Activated gamma-delta T cell (primary cell): ENCODE data around the gene ZNF792.
"Not testable (repeated sequence)": the region's sequence is repeated elsewhere in the genome, so short reads cannot be mapped to it uniquely, and the experiment has no call there.

ENCODE experiments used
- DNase-seq: peaks from one replicate; lab custom pipeline; 2025; lab: John Stamatoyannopoulos, UW

The ZNF792 gene

DNA sequence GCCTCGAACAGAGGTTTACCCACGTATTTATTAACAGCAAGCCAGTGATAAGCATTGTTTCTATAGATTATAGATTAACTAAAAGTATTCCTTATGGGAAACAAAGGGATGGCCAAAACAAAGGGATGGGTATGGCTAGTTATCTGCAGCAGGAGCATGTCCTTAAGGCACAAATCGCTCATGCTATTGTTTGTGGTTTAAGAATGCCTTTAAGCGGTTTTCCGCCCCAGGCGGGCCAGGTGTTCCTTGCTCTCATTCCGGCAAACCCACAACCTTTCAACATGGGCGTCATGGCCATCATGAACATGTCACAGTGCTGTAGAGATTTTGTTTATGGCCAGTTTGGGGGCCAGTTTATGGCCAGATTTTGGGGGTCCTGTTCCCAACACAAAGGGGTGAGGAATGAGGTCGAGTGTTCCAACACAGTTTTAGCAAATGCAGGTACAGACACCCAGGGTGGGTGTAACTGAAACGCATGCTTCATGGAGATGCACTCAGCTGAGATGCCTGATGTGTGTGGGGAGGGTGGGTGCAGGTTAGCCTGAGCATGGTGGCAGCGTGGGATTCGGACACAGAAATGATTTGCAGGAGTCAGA, 6.3 kb upstream of the ZNF792 start:
- DNase-seq, result not testable (repeated sequence)

- no peak for DNase-seq
These were observed 5.7 kb upstream of the ZNF792 start for GRCh38 chr19:34969721-34970120.

- DNase-seq, result no peak
These were observed 3.5 kb upstream of the ZNF792 start for GRCh38 chr19:34967551-34967950.

DNA sequence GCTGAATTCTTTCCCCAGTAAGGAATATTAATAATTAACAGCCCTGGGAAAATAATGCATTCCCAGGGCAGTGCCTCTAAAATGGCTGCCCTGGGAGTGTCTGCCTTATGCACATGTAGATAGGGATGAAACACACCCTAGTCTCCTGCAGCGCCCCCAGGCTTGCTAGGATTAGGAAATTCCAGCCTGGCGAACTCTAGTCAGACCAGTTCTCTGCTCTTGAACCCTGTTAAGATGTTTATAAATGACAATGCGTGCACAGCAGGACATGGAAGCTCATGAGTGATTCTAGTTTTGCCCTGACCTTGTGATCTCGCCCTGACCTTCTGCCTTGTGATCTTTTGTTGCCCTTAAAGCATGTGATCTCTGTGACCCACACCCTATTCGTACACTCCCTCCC, 1.5 kb upstream of the ZNF792 start:
- DNase-seq, result not testable (repeated sequence)

GRCh38 chr19:34964598-34964997, 569 bp upstream of the ZNF792 start:
- no peak for DNase-seq

- no peak for DNase-seq
These were observed 1.1 kb downstream of the ZNF792 start for GRCh38 chr19:34962687-34963572.

- DNase-seq, result no peak
These were observed 2.0 kb downstream of the ZNF792 start for GRCh38 chr19:34961775-34962686.

DNA sequence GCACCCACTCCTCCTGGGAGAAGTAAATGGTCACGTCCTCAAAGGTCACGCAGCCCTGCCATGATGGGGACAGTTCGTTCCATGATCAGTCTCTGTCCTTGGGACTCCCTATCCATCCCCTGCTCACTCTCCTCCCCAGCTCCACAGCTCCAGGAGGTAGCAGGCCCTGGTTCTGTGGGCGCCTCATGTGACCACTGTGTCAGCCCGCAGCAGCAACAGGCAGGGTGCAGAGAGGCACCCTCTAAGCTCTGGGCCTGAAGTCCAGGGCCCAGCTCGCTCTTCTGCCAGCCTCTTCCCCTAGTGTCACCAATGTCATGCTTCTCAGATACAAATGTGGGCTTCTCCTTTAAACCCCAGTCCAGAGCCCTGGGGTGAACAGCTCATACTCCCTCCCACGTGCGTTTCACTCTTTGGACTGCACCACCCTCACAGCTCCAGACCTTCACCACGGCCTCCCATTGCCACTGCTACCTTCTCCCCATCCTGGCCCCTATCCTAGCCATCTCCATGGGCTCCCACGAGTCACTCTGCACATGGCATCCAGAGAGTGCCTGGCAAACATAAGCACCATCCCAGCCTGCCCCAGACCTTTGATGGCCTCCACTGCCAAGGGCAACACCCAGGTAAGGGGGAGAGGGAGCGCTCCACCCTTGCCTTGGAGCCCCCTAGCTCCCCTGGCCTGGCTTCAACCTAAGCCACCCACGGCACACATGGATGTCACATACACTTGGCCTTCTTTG, 2.9 kb downstream of the ZNF792 start:
- DNase-seq, result no peak

DNA sequence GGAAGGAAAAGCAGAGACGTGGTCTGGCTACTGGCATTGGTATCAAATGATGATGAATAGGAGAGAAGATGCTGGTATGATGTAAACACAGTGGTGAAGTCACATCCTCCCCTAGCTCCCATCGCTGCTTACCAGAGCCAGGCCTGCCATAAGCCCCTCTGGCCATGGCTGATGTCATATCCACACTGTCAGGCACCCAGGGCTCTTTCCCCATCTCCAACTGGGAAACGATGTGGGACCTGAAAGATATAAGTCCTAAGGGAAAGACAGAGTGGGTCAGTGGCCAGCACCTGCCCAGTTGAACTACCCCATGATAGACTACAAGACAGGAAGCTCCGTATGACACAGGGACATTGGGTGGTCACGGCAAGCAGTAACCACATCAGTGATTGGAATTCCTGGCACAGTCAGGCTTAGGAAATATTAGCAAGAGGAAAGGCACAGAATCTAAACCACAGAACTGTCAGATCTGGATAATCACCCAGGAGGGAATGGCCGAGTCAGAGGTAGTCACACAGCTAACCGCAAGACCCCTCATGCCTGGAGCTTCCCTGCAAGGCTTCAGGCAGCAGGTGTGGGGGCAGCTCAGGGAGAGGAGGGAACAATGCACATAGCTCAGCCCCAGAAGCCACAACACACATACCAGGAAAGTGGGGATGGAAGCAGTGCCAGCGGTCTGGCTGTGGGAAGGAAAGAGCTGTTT, 3.8 kb downstream of the ZNF792 start:
- no peak for DNase-seq

DNA sequence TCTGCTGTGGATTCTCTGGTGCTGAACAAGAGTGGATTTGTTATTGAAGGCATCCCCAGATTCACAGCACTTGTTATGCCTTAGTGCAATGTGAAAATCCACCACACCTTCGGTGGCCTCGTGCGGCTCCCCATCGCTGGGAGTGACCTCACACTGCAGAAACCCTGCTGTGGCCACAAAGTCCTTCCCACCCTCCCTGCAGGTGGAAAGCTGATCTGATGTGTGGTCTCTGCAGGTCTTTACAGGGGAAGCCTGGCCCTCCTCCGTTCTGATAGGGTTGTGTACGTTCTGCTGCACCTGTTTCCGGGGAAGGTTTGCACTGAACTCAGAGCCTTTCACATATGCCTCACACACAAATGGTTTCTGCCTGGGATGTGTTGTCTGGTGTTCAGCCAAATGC, 5.0 kb downstream of the ZNF792 start:
- DNase-seq, result no peak

DNA sequence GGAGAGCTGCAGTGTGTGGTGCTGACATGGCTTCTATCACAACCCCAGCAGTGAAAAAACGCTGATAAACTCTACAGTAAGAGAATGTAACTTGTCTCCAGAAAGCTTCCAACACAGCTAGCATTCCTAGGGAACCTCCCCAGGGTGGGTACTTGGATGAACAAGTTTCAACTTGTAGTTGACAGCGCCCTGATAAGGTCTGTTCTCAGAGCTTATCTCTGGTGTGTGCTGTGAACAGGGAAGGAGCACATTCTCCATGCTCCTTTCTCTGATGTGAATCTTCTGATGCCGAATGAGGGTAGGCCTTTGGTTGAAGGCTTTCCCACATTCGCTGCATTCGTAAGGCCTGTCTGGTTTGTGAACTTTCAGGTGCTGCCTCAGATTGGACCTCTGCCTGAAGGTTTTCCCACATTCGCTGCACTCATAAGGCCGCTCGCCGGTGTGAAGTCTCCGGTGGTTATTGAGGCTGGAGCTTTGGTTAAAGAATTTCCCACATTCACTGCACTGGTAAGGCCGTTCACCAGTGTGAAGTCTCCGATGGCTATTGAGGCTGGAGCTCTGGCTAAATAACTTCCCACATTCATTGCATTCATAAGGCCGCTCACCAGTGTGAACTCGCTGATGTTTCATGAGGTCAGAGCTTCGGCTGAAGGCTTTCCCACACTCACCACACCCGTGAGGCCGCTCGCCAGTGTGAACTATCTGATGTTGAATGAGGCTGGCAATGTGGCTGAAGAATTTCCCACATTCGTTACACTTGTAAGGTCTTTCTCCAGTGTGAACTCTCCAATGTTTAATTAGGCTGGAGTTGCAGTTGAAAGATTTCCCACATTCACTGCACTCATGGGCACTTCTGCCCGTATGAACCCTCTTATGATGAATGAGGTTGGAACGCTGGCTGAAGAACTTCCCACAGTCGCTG, 5.9 kb downstream of the ZNF792 start:
- DNase-seq, result no peak

GRCh38 chr19:34953092-34953491, 10.9 kb downstream of the ZNF792 start:
- DNase-seq, result no peak

DNA sequence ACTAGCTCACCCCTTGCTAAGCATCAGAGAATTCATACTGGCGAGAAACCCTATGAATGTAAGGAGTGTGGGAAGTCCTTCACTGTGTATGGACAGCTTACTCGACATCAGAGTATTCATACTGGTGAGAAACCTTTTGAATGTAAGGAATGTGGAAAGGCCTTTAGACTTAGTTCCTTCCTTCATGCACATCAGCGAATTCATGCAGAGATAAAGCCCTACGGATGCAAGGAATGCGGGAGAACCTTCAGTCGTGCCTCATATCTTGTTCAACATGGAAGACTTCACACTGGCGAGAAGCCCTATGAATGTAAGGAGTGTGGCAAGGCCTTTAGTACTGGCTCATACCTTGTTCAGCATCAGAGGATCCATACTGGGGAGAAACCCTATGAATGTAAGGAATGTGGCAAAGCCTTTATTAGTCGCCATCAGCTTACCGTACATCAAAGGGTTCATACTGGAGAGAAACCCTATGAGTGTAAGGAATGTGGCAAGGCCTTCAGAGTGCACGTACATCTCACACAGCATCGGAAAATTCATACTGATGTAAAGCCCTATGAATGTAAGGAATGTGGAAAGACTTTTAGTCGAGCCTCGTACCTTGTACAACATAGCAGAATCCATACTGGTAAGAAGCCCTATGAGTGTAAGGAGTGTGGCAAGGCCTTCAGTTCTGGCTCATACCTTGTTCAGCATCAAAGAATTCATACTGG, 20.0 kb downstream of the ZNF792 start:
- no peak for DNase-seq

DNA sequence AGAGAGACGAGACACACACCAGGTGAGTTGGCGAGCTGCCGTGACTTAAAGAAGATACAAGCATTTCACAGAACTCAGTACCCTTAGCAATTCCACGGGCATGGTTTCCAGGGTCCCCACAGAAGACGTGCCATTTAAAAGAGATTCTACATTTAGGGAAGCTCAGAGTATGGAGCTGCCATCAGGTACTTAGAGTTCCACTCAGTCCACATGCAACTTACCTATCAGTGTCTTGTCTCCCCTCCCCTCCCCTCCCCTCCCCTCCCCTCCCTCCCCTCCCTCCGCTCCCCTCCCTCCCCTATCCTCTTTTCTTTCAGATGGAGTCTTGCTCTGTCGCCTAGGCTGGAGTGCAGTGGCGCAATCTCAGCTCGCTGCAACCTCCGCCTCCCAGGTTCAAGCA, 25.1 kb downstream of the ZNF792 start:
- DNase-seq, result no peak

DNA sequence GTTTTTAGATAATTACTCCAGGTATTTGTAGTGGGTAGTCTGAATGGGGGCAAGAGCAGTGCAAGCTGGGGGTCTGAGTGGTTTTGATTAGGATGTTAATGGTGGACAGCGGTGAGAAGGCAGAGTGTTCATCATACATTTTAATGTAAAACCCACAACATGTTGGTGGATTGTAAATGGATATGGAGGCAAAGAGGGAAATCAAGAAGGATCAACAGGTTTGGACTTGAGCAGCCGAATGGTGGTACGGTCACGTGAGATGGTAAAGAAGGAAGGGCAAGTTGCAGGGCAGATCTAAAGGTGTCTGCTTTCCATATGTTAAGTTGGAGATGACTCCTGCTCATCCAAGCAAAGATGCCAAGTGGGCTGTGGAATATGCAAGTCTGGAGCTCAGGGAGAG, 27.8 kb downstream of the ZNF792 start:
- no peak for DNase-seq

DNA sequence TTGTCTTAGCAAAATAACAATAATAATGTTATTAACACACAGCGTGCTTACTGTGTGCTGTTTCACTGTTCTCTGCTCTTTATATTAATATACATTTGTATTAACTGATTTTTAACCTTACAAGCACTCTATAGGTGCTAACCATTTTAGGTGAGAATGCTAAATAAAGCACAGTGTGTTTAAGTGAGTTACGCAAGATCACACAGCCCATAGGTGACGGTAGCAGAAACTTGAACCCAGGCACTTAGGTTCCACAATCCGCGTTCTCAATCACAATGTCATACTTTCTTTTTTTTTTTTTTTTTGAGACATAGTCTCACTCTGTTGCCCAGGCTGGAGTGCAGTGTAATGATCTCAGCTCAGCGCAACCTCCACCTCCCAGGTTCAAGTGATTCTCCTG, 31.5 kb downstream of the ZNF792 start:
- no peak for DNase-seq

DNA sequence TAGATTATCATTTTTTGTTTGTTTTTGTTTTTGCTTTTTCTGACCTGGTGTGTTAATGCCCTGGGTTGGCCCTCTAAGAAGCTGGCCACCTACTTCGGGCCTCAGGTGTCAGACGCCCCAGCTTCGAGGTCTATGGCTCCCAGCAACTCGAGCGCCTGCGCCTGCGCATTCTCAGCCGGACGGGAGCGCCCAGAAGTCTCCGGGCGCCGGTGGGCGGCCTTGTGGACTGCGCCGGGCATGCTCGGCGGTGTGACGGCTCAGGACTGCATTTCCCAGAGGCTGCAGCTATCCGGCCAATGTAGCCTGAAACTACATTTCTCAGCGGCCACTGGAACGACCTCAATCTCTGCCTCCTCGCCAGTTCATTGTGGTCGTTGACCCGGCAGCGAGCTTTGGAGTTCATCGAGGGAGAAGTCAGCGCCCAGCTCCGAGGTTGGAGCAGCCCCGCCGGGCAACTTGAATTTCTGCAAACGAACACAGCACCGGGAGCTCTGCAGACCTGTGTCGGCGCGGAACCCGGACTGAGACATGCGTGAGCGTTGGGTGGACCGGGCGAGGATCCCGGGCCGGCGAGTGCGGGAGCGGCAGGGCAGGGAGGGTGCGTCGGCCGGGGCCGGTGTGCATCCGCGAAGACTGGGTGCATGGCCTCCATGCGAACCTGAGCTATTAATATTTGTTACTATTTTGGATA, 37.2 kb downstream of the ZNF792 start, which contains the start of gene ZNF30:
Gene ZNF30 (plus strand): TSS at position 219 of the 691 bp plus-strand sequence. CDS start 3,045 bp downstream, outside the sequence.
- peak; percentile 59 for DNase-seq

GRCh38 chr19:34926361-34926684, 37.7 kb downstream of the ZNF792 start:
- no peak for DNase-seq
